Measurements from ENCODE around the gene SKIC8. TPM values are rescaled to one million over a fixed set of nuclear protein-coding genes. Genes with fewer than 3 reads are reported as not detected.

The SKIC8 gene
- total RNA-seq, 1 experiment from 2014 or later: 87.1 TPM

DNA sequence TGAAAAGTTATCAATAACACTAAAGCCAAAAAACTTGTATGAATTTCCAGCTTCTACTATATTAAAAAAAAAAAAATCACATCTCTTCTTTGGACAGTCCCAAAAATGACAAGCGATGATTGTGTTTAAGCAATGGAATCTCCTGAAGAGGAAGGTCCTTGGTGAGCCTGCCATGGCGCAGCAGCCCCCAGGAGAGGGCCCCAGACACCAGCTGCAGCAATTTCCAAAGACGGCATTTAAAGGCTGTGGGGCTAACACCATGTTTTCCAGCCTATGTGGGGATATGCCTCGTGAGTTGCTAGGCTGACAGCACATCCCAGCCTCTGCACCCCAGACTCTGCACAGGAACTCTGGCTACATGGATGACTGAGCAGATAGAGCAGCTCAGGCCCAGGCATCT lies 14.7 kb downstream of the SKIC8 start:
- peak; percentile 61 for DNase-seq
- Histone ChIP-seq H3K36me3 (replicated peaks; ENCODE audit: control insufficient read depth, insufficient read depth, low read length) (peaks cover 7% of the 10 kb centered on the region), H3K27me3 (ENCODE audit: control insufficient read depth, insufficient read depth, low read length) (no peaks in the 10 kb centered on the region), H3K4me3 (ENCODE audit: insufficient read depth, low read depth, low read length) (no peak overlapping the region)

DNA sequence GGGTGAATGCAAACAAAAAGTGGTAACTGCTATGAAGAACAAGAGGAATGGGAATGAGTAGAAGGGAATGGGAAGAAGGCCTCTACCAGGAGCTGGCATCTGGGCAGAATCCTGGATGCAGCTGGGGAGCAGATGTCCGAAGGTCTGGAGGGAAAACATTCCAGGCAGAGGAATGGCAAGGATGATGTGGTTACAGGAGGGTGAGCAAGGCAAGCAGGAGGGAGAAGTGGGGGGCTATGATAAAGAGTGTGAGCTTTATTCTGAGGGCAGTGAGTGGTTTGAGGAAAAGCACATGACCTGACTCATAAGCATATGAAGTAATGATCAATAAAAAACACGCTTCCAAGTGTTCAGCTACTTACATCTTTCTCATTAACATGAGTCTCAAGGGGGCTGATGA lies 17.1 kb downstream of the SKIC8 start:
- Histone ChIP-seq H3K27me3 (ENCODE audit: control insufficient read depth, insufficient read depth, low read length) (no peaks in the 10 kb centered on the region), H3K36me3 (replicated peaks; ENCODE audit: control insufficient read depth, insufficient read depth, low read length) (peaks cover 4% of the 10 kb centered on the region), H3K4me3 (ENCODE audit: insufficient read depth, low read depth, low read length) (no peak overlapping the region)
- no peak for DNase-seq

GRCh38 chr15:78280319-78281072 lies 18.9 kb downstream of the SKIC8 start:
- Histone ChIP-seq H3K4me3 (ENCODE audit: insufficient read depth, low read depth, low read length) (no peak overlapping the region), H3K36me3 (replicated peaks; ENCODE audit: control insufficient read depth, insufficient read depth, low read length) (peaks cover 3% of the 10 kb centered on the region), H3K27me3 (ENCODE audit: control insufficient read depth, insufficient read depth, low read length) (no peaks in the 10 kb centered on the region)
- DNase-seq: no peak

GRCh38 chr15:78276064-78276943 lies 23.1 kb downstream of the SKIC8 start:
- Histone ChIP-seq H3K27me3 (ENCODE audit: control insufficient read depth, insufficient read depth, low read length) (no peaks in the 10 kb centered on the region), H3K36me3 (replicated peaks; ENCODE audit: control insufficient read depth, insufficient read depth, low read length) (no peaks in the 10 kb centered on the region; the same call in none of the 2 replicates), H3K4me3 (ENCODE audit: insufficient read depth, low read depth, low read length) (no peak overlapping the region)
- no peak for DNase-seq

GRCh38 chr15:78274994-78275393 lies 24.4 kb downstream of the SKIC8 start:
- H3K4me3 ChIP-seq (ENCODE audit: insufficient read depth, low read depth, low read length): no peak overlapping the region
- no peak for DNase-seq
- no peaks in the 10 kb centered on the region for H3K27me3 ChIP-seq (ENCODE audit: control insufficient read depth, insufficient read depth, low read length)
- no peaks in the 10 kb centered on the region; the same call in 1 of the 2 replicates for H3K36me3 ChIP-seq (replicated peaks; ENCODE audit: control insufficient read depth, insufficient read depth, low read length)

DNA sequence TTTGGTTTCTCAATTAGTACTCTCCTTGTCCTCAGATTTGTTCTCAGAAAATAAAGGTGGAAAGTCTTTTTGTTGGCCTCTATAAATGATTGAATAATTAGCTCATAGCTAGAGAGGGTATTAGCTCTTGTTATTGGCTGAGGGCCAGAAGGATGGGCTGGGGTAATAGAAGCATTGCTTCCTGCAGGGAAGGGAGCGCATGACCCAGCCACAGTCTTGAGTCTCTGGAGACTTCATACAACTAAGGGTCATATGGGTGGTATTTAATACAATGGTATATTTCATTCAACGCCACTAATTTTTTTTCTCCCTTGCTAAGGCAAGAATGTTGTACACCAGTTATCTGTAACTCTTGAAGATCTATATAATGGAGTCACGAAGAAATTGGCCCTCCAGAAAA lies 26.6 kb downstream of the SKIC8 start:
- no peak overlapping the region for H3K4me3 ChIP-seq (ENCODE audit: insufficient read depth, low read depth, low read length)
- H3K27me3 ChIP-seq (ENCODE audit: control insufficient read depth, insufficient read depth, low read length): no peaks in the 10 kb centered on the region
- no peaks in the 10 kb centered on the region for H3K36me3 ChIP-seq (replicated peaks; ENCODE audit: control insufficient read depth, insufficient read depth, low read length)
- DNase-seq: no peak

- no peaks in the 10 kb centered on the region for H3K27me3 ChIP-seq (ENCODE audit: control insufficient read depth, insufficient read depth, low read length)
- DNase-seq: peak; percentile 41
- H3K4me3 ChIP-seq (ENCODE audit: insufficient read depth, low read depth, low read length): no peak overlapping the region
- H3K36me3 ChIP-seq (replicated peaks; ENCODE audit: control insufficient read depth, insufficient read depth, low read length): no peaks in the 10 kb centered on the region
Observed at GRCh38 chr15:78272316-78272715, 27.1 kb downstream of the SKIC8 start.

DNA sequence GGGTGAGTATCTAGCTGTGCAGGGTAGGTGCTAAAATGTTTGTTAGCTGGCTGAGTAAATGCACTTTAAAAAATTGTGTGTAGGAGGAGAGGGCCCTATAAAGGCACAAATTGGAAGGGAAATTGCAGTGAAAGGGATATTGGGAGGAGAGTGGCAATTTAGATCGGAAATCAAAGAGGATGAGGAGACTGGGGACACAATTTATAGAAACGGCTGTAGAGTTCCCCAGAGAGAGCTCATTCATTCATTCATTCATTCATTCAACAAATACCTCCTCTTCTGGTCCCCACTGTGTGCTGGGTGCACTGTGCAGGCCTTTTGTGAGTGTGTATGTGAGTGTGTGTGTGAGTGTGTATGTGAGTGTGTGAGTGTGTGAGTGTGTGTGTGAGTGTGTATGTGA lies 32.6 kb downstream of the SKIC8 start:
- no peaks in the 10 kb centered on the region for H3K36me3 ChIP-seq (replicated peaks; ENCODE audit: control insufficient read depth, insufficient read depth, low read length)
- no peak overlapping the region for H3K4me3 ChIP-seq (ENCODE audit: insufficient read depth, low read depth, low read length)
- no peaks in the 10 kb centered on the region for H3K27me3 ChIP-seq (ENCODE audit: control insufficient read depth, insufficient read depth, low read length)
- no peak for DNase-seq

- H3K27me3 ChIP-seq (ENCODE audit: control insufficient read depth, insufficient read depth, low read length): no peaks in the 10 kb centered on the region
- H3K4me3 ChIP-seq (ENCODE audit: insufficient read depth, low read depth, low read length): no peak overlapping the region
- no peak for DNase-seq
- no peaks in the 10 kb centered on the region for H3K36me3 ChIP-seq (replicated peaks; ENCODE audit: control insufficient read depth, insufficient read depth, low read length)
Observed at GRCh38 chr15:78266229-78266628, 33.2 kb downstream of the SKIC8 start.

GRCh38 chr15:78265752-78266224 lies 33.6 kb downstream of the SKIC8 start:
- no peak for DNase-seq
- no peak overlapping the region for H3K4me3 ChIP-seq (ENCODE audit: insufficient read depth, low read depth, low read length)

DNA sequence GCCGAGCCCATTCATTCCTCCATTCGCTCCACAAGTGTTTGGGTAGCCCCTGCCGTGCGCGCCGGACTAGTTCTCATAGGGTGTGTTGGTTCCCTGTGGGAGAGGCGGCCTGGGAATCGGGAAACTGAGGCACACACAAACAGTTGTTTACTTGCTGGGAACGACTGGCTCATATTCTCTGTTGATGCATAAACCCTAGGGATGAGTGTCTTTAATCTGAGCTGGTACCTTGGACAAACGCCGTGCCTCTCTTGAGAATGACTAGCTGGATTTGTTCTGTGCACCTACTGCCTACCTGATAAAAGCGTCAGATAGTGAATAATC lies 34.3 kb downstream of the SKIC8 start:
- Histone ChIP-seq H3K4me3 (ENCODE audit: insufficient read depth, low read depth, low read length) (peak overlapping the region; percentile 10; the same call in 1 of the 2 replicates), H3K36me3 (replicated peaks; ENCODE audit: control insufficient read depth, insufficient read depth, low read length) (no peaks in the 10 kb centered on the region), H3K27me3 (ENCODE audit: control insufficient read depth, insufficient read depth, low read length) (no peaks in the 10 kb centered on the region)
- no peak for DNase-seq

More at GRCh38 chr15:78265752-78266224, 33.6 kb downstream of the SKIC8 start:
- no peaks in the 10 kb centered on the region for H3K27me3 ChIP-seq (ENCODE audit: control insufficient read depth, insufficient read depth, low read length)
- H3K36me3 ChIP-seq (replicated peaks; ENCODE audit: control insufficient read depth, insufficient read depth, low read length): no peaks in the 10 kb centered on the region

DNA sequence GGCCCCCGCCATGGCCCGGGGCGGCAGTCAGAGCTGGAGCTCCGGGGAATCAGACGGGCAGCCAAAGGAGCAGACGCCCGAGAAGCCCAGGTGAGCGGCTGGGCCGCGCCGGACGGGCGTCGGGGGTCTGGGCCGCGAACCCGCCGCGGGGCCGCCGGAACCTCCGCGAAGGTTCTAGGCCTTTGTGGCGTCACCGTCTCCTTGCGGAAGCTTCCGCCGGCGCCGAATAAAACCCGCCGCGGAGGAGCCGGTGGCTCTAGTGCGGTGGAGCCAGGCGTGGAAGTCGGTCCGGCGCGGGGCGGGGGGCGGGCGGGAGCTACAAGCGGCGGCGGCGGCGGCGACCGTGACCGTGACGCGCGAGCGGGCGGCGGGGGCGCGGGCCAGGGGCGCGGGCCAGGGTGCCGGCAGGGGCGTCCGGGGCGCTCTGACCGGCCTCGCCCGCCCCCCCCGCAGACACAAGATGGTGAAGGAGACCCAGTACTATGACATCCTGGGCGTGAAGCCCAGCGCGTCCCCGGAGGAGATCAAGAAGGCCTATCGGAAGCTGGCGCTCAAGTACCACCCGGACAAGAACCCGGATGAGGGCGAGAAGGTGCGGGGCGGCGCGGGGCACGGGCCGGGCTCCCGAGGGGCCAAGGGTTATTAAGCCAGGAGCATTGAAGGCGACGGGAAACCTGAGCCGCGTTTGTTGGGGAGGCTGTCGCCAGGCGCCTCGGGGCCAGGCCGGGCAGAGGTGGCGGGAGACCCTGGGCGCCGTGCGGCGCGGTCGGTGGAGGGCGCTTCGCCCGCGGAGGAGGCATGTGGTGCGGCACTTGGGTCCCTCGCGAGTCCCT lies 34.9 kb downstream of the SKIC8 start, which contains the start of gene DNAJA4:
DNAJA4 (plus strand) TSS at position 259 of the 833 bp plus-strand sequence; CDS start at position 461, 202 bp downstream.
- peak; percentile 63 for DNase-seq
- H3K27me3 ChIP-seq (ENCODE audit: control insufficient read depth, insufficient read depth, low read length): no peaks in the 10 kb centered on the region
- peak within 1 kb of the TSS; percentile 10; the same call in 1 of the 2 replicates for H3K4me3 ChIP-seq (ENCODE audit: insufficient read depth, low read depth, low read length)
- no peaks in the 10 kb centered on the region for H3K36me3 ChIP-seq (replicated peaks; ENCODE audit: control insufficient read depth, insufficient read depth, low read length)

GRCh38 chr15:78263907-78264303 lies 35.5 kb downstream of the SKIC8 start:
- Histone ChIP-seq H3K36me3 (replicated peaks; ENCODE audit: control insufficient read depth, insufficient read depth, low read length) (no peaks in the 10 kb centered on the region), H3K4me3 (ENCODE audit: insufficient read depth, low read depth, low read length) (no peak overlapping the region), H3K27me3 (ENCODE audit: control insufficient read depth, insufficient read depth, low read length) (no peaks in the 10 kb centered on the region)
- no peak for DNase-seq

DNA sequence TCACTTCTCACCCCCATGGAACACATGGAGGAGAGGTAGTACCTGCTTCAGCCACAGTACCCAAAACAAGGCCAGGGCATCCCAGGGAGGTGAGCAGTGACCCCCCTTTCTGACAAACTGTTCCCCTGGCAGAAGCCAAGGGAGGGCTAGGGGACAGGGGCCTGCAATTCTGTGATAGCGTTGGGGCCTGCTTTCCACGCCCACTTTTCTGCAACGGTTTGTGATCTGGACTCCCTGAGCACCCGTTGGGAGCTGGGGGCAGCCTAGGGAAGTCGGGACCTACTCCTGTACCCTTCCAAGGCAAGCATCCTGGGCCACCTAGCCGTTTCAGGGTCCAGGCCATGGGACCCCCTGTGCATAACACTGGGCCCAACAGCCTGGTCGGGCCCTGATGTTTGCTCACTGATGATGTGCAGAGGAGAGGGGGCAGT lies 36.0 kb downstream of the SKIC8 start:
- H3K27me3 ChIP-seq (ENCODE audit: control insufficient read depth, insufficient read depth, low read length): no peaks in the 10 kb centered on the region
- no peak overlapping the region for H3K4me3 ChIP-seq (ENCODE audit: insufficient read depth, low read depth, low read length)
- no peaks in the 10 kb centered on the region for H3K36me3 ChIP-seq (replicated peaks; ENCODE audit: control insufficient read depth, insufficient read depth, low read length)
- DNase-seq: peak; percentile 42

All from H7 (cell line).